H1 (cell line): ENCODE data around the gene RAP1GDS1. TPM values are rescaled to one million over a fixed set of nuclear protein-coding genes. Genes with fewer than 3 reads are reported as not detected.

Experiments
- CTCF ChIA-PET: fragments of 300-600 bp; sonication (Branson Sonifier 250); formaldehyde crosslinking; loops from one replicate; lab custom pipeline; 2021; ENCODE audit not compliant: partially characterized antibody; lab: Charles Lee
- POLR2A ChIA-PET: fragments of 300-600 bp; sonication (Branson Sonifier 250); formaldehyde crosslinking; loops from one replicate; lab custom pipeline; 2021; ENCODE audit warnings: inconsistent platforms; ENCODE audit not compliant: partially characterized antibody; lab: Charles Lee
- DNase-seq, 2 experiments: peaks; one replicate each; pipeline versions ENCODE4 v3.0.0 to v3.0.0-alpha.2; 2010 to 2022; ENCODE audit warnings: low spot score in 2 of 2, low read depth in 1 of 2, mixed read lengths in 1 of 2
- FAIRE-seq: peaks from 2 replicates; lab custom pipeline; 2011; peaks lifted over from hg19 to GRCh38; lab: Jason Lieb, UNC
- H2AFZ ChIP-seq: 2 replicates; pipeline ENCODE4 v1.8.1; 2012; ENCODE audit warnings: low read length, inconsistent platforms
- H2AK5ac ChIP-seq: 2 replicates; pipeline ENCODE4 v1.6.1; 2013; ENCODE audit warnings: low read depth, low read length
- H2BK120ac ChIP-seq: replicated peaks from 2 replicates; pipeline ENCODE3; 2013; ENCODE audit warnings: low read depth, low read length, inconsistent platforms
- H2BK12ac ChIP-seq: 2 replicates; pipeline ENCODE4 v1.6.1; 2013; ENCODE audit warnings: low read depth, low read length
- H2BK15ac ChIP-seq: 2 replicates; pipeline ENCODE4 v1.6.1; 2013; ENCODE audit warnings: low read length
- H2BK20ac ChIP-seq: 2 replicates; pipeline ENCODE4 v1.6.1; 2013; ENCODE audit warnings: low read length
- H2BK5ac ChIP-seq: 2 replicates; pipeline ENCODE4 v1.6.1; 2013; ENCODE audit warnings: low read depth, low read length
- H3K14ac ChIP-seq: 2 replicates; pipeline ENCODE4 v1.6.1; 2013; ENCODE audit warnings: inconsistent platforms; ENCODE audit not compliant: insufficient read length
- H3K18ac ChIP-seq: 2 replicates; pipeline ENCODE4 v1.6.1; 2013; ENCODE audit warnings: low read length; ENCODE audit errors: extremely low read depth
- H3K23ac ChIP-seq: 2 replicates; pipeline ENCODE4 v1.6.1; 2013; ENCODE audit warnings: inconsistent platforms; ENCODE audit not compliant: insufficient read length
- H3K23me2 ChIP-seq: 2 replicates; pipeline ENCODE4 v1.6.1; 2013; ENCODE audit warnings: low read depth, low read length
- H3K27ac ChIP-seq: 2 replicates; pipeline ENCODE4 v1.6.1; 2011; ENCODE audit warnings: low read depth, low read length, inconsistent platforms
- H3K27me3 ChIP-seq, 4 experiments: replicated peaks in 1 of 4; 1 replicate in 1 of 4; 2 replicates in 3 of 4; pipeline versions ENCODE4 v1.6.1 to v1.8.1; 2011 to 2013; ENCODE audit warnings: low read length in 3 of 4, mild to moderate bottlenecking in 3 of 4, inconsistent platforms in 2 of 4, mixed read lengths in 2 of 4, moderate library complexity in 1 of 4; ENCODE audit not compliant: control insufficient read depth in 3 of 4, insufficient read depth in 3 of 4; ENCODE audit errors: extremely low read depth in 1 of 4
- H3K36me3 ChIP-seq, 4 experiments: 2 replicates each; pipeline versions ENCODE4 v1.6.1 to v1.8.1; 2011 to 2013; ENCODE audit warnings: mild to moderate bottlenecking in 4 of 4, low read length in 3 of 4, moderate library complexity in 2 of 4, control low read depth in 1 of 4, inconsistent platforms in 1 of 4; ENCODE audit not compliant: insufficient read depth in 4 of 4, control insufficient read depth in 2 of 4
- H3K4ac ChIP-seq: replicated peaks from 2 replicates; pipeline ENCODE3; 2013; ENCODE audit warnings: low read length, low read depth, mixed read lengths, inconsistent platforms; ENCODE audit not compliant: insufficient read length
- H3K4me1 ChIP-seq, 4 experiments: replicated peaks in 1 of 4; 1 replicate in 1 of 4; 2 replicates in 3 of 4; pipeline versions ENCODE4 v1.6.1 to v1.8.1; 2011 to 2013; ENCODE audit warnings: low read length in 3 of 4, inconsistent platforms in 2 of 4, mixed read lengths in 1 of 4; ENCODE audit not compliant: insufficient read depth in 4 of 4, control insufficient read depth in 3 of 4
- H3K4me2 ChIP-seq, 2 experiments: 2 replicates each; pipeline versions ENCODE4 v1.6.1 to v1.8.1; 2011 to 2013; ENCODE audit warnings: low read depth in 2 of 2, low read length in 2 of 2, control low read depth in 1 of 2, inconsistent platforms in 1 of 2, mild to moderate bottlenecking in 1 of 2; ENCODE audit not compliant: insufficient read depth in 1 of 2
- H3K4me3 ChIP-seq, 4 experiments: fragments of 200-600, 300-600 bp in 1 of 4; sonication (generic), shearing (Covaris generic), sonication (Bioruptor Twin) in 1 of 4; 2 replicates each; pipeline versions ENCODE4 v1.5.1 to v1.8.1; 2011 to 2016; ENCODE audit warnings: low read length in 4 of 4, low read depth in 3 of 4, control low read depth in 2 of 4, inconsistent platforms in 2 of 4, mild to moderate bottlenecking in 2 of 4, mixed read lengths in 1 of 4, moderate library complexity in 1 of 4; ENCODE audit not compliant: insufficient read depth in 2 of 4; ENCODE audit errors: extremely low read depth in 1 of 4
- H3K56ac ChIP-seq: replicated peaks from 2 replicates; pipeline ENCODE3; 2013; ENCODE audit warnings: low read depth, mild to moderate bottlenecking, mixed read lengths, low read length, inconsistent platforms; ENCODE audit not compliant: insufficient read length
- H3K79me1 ChIP-seq: 2 replicates; pipeline ENCODE4 v1.6.1; 2013; ENCODE audit warnings: low read depth, low read length, control low read depth
- H3K79me2 ChIP-seq, 2 experiments: 2 replicates each; pipeline versions ENCODE4 v1.6.1 to v1.8.1; 2012 to 2013; ENCODE audit warnings: low read length in 2 of 2, mild to moderate bottlenecking in 2 of 2, inconsistent platforms in 1 of 2; ENCODE audit not compliant: insufficient read depth in 2 of 2, control insufficient read depth in 1 of 2
- H3K9ac ChIP-seq, 4 experiments: replicated peaks in 1 of 4; 1 replicate in 1 of 4; 2 replicates in 3 of 4; pipeline versions ENCODE4 v1.6.1 to v1.8.1; 2011 to 2013; ENCODE audit warnings: low read depth in 3 of 4, low read length in 3 of 4, control low read depth in 2 of 4, mild to moderate bottlenecking in 2 of 4, moderate library complexity in 2 of 4, inconsistent platforms in 1 of 4; ENCODE audit errors: extremely low read depth in 1 of 4
- H3K9me3 ChIP-seq, 2 experiments: 2 replicates each; pipeline versions ENCODE4 v1.6.1 to v1.8.1; 2012 to 2013; ENCODE audit warnings: mild to moderate bottlenecking in 2 of 2, moderate library complexity in 2 of 2, control low read depth in 1 of 2, inconsistent platforms in 1 of 2, low read depth in 1 of 2, low read length in 1 of 2, mixed read lengths in 1 of 2; ENCODE audit not compliant: insufficient read depth in 2 of 2
- H4K20me1 ChIP-seq, 2 experiments: replicated peaks in 1 of 2; 2 replicates each; pipeline versions ENCODE3 to v1.8.1; 2011 to 2013; ENCODE audit warnings: inconsistent platforms in 2 of 2, low read length in 2 of 2, mild to moderate bottlenecking in 1 of 2; ENCODE audit not compliant: insufficient read depth in 2 of 2, control insufficient read depth in 1 of 2
- H4K5ac ChIP-seq: 2 replicates; pipeline ENCODE4 v1.6.1; 2013; ENCODE audit warnings: low read length, low read depth, mixed read lengths, inconsistent platforms; ENCODE audit not compliant: insufficient read length
- H4K8ac ChIP-seq: 2 replicates; pipeline ENCODE4 v1.8.0; 2013; ENCODE audit warnings: mild to moderate bottlenecking, moderate library complexity, low read length, inconsistent platforms; ENCODE audit not compliant: insufficient read depth; ENCODE audit errors: extremely low read depth
- H4K91ac ChIP-seq: replicated peaks from 2 replicates; pipeline ENCODE3; 2013; ENCODE audit warnings: low read length, mixed read lengths, inconsistent platforms; ENCODE audit not compliant: insufficient read length
- ATF2 ChIP-seq: IDR thresholded peaks from 2 replicates; pipeline ENCODE4 v1.6.1; 2012; ENCODE audit warnings: low read length, inconsistent platforms
- BACH1 ChIP-seq: IDR thresholded peaks from 2 replicates; pipeline ENCODE4 v1.6.1; 2012; ENCODE audit warnings: low read length, improper control_type of control experiment
- BRCA1 ChIP-seq: IDR thresholded peaks from 2 replicates; pipeline ENCODE4 v1.6.1; 2012; ENCODE audit warnings: low read depth, low read length, improper control_type of control experiment
- CEBPB ChIP-seq: IDR thresholded peaks from 2 replicates; pipeline ENCODE4 v1.6.1; 2012; ENCODE audit warnings: low read depth, low read length
- CHD2 ChIP-seq: IDR thresholded peaks from 2 replicates; pipeline ENCODE4 v1.6.1; 2012; ENCODE audit warnings: low read length, improper control_type of control experiment
- FOSL1 ChIP-seq: IDR thresholded peaks from 2 replicates; pipeline ENCODE4 v1.6.1; 2011; ENCODE audit warnings: mild to moderate bottlenecking, low read depth, low read length, moderate library complexity; ENCODE audit not compliant: insufficient read depth
- GTF2F1 ChIP-seq: IDR thresholded peaks from 2 replicates; pipeline ENCODE4 v1.6.1; 2012; ENCODE audit warnings: low read depth, low read length, improper control_type of control experiment, borderline replicate concordance
- KDM5A ChIP-seq: fragments of 200-600 bp; IDR thresholded peaks from 2 replicates; pipeline ENCODE4 v1.7.1; 2012; ENCODE audit warnings: mild to moderate bottlenecking, low read length, inconsistent platforms, mixed read lengths
- POU5F1 ChIP-seq: IDR thresholded peaks from 2 replicates; pipeline ENCODE4 v1.6.1; 2011; ENCODE audit warnings: low read depth, mild to moderate bottlenecking, low read length, moderate library complexity
- RNF2 ChIP-seq: fragments of 200-900, 300-1000 bp; sonication (generic); IDR thresholded peaks from 2 replicates; pipeline ENCODE4 v1.7.1; 2016; ENCODE audit warnings: borderline replicate concordance, low read depth, mild to moderate bottlenecking, antibody characterized with exemption, low read length; ENCODE audit not compliant: poor library complexity, severe bottlenecking; ENCODE audit errors: missing control alignments
- SAP30 ChIP-seq: fragments of 300-600 bp; sonication (generic); IDR thresholded peaks from 2 replicates; pipeline ENCODE4 v1.7.1; 2012; ENCODE audit warnings: low read length, moderate library complexity, mild to moderate bottlenecking, inconsistent platforms; ENCODE audit not compliant: insufficient read depth, insufficient replicate concordance
- SIRT6 ChIP-seq: IDR thresholded peaks from one replicate; pipeline ENCODE4 v1.7.1; 2012; ENCODE audit warnings: low read length, inconsistent platforms
- TAF1 ChIP-seq: IDR thresholded peaks from 2 replicates; pipeline ENCODE4 v1.6.1; 2011; ENCODE audit warnings: mild to moderate bottlenecking, low read depth, low read length
- TCF12 ChIP-seq: IDR thresholded peaks from 2 replicates; pipeline ENCODE4 v1.6.1; 2011; ENCODE audit warnings: low read depth, mild to moderate bottlenecking, low read length
- YY1 ChIP-seq: IDR thresholded peaks from 2 replicates; pipeline ENCODE4 v1.6.1; 2011; ENCODE audit warnings: low read depth, mild to moderate bottlenecking, low read length
- polyA plus RNA-seq, 7 experiments: library from polyadenylated mRNA; depleted of rRNA in 3 of 7; stranded (reverse) in 5 of 7; unstranded in 2 of 7; fragments of >200 nt in 5 of 7; fragments of 200-250 nt in 2 of 7; gene quantifications; 1 replicate in 5 of 7; 2 replicates in 1 of 7; 4 replicates in 1 of 7; pipeline versions ENCODE4 v1.2.1 to v1.2.3, GENCODE V29; 2011 to 2013; ENCODE audit warnings: missing spikeins in 2 of 7, mixed read lengths in 2 of 7
- total RNA-seq: library from RNA; stranded (reverse); fragmentation: NEBNext Ultra II Directional; extraction: Animal tissue kit (Norgen Biotek cat#: 25700); gene quantifications from 2 replicates; pipeline ENCODE4 v1.2.1, GENCODE V29; 2021

Gene RAP1GDS1
- total and polyA plus RNA-seq, 2 of the 8 experiments (the other 6 are each of a cell fraction or from before 2014, with no cell fraction given) = 12.8 to 31.9 TPM

GRCh38 chr4:98416844-98417243, 155.7 kb downstream of the RAP1GDS1 start:
- no peak overlapping the region for H3K27ac ChIP-seq
- H4K20me1 ChIP-seq = no peaks in the 10 kb centered on the region
- H2BK12ac ChIP-seq = no peak overlapping the region
- no peaks in the 10 kb centered on the region for H3K79me2 ChIP-seq
- H3K14ac ChIP-seq = no peak overlapping the region
- TF ChIP-seq TAF1 (no peak), POU5F1 (no peak), BACH1 (no peak), YY1 (no peak), SIRT6 (no peak), KDM5A (no peak), TCF12 (no peak), CEBPB (no peak), ATF2 (no peak), CHD2 (no peak), RNF2 (no peak), GTF2F1 (no peak), SAP30 (no peak), BRCA1 (no peak), FOSL1 (no peak)
- TF ChIP-seq, all 59 proteins: peak for 0
- Histone ChIP-seq H2BK20ac (no peak overlapping the region), H3K9ac (no peak overlapping the region), H3K27me3 (no peaks in the 10 kb centered on the region), H3K23me2 (no peaks in the 10 kb centered on the region), H3K18ac (no peak overlapping the region), H4K8ac (no peak overlapping the region), H3K23ac (no peak overlapping the region), H2AK5ac (no peak overlapping the region), H3K4me2 (no peak overlapping the region), H4K5ac (no peak overlapping the region), H4K91ac (no peak overlapping the region), H3K56ac (no peak overlapping the region), H3K9me3 (peaks cover 5 to 6% of the 10 kb centered on the region in 2 experiments; a peak in 2 of 4 replicates), H3K4me3 (no peak overlapping the region), H2BK5ac (no peak overlapping the region), H2BK120ac (no peak overlapping the region), H3K4me1 (no peaks in the 10 kb centered on the region), H3K36me3 (peaks cover 0 to 2% (median 0%) of the 10 kb centered on the region in 4 experiments; a peak in 1 of 8 replicates), H2AFZ (no peak overlapping the region), H3K79me1 (no peaks in the 10 kb centered on the region), H3K4ac (no peak overlapping the region), H2BK15ac (no peak overlapping the region)
- ChIA-PET CTCF (interaction anchor here (1.2 kb wide), 1 partner anchor 430 kb away, joined by 3 read pairs; no protein-coding TSS in a partner anchor), POLR2A (no interaction called here)
- DNase-seq (no peak), FAIRE-seq (no peak)
